Pancreas (tissue), 10 donors: ENCODE measurements around the gene FGF7. TPM values are rescaled to one million over a fixed set of nuclear protein-coding genes. Genes with fewer than 3 reads are reported as not detected.

Experiments used
- ATAC-seq, 4 donors: fragments of 200-7000 bp; cut with Tn5 transposase; one replicate each; pipeline versions ENCODE4 v1.8.0 to v1.9.1; 2020; ENCODE audit warnings: mild to moderate bottlenecking in 4 of 4, moderate library complexity in 4 of 4
- DNase-seq, 6 donors: peaks; one replicate each; pipeline ENCODE4 v3.0.0-alpha.2; 2020
- FAIRE-seq: peaks from 2 replicates; lab custom pipeline; 2012; peaks lifted over from hg19 to GRCh38; lab: Jason Lieb, UNC
- H3K27ac ChIP-seq, 4 donors: fragments of 200-600 bp; sonication (generic); 1 replicate in 3 of 4; 2 replicates in 1 of 4; pipeline versions ENCODE4 v1.5.0 to v1.8.0; 2020
- H3K27me3 ChIP-seq, 4 donors: fragments of 200-600 bp; one replicate each; pipeline ENCODE4 v1.8.0; 2021
- H3K36me3 ChIP-seq, 3 donors: fragments of 200-600 bp; sonication (generic) in 1 of 3; one replicate each; pipeline versions ENCODE4 v1.5.0 to v1.8.0; 2020 to 2021
- H3K4me1 ChIP-seq, 3 donors: fragments of 200-600 bp; one replicate each; pipeline ENCODE4 v1.8.0; 2021
- H3K4me3 ChIP-seq, 4 donors: fragments of 200-600 bp; sonication (generic) in 2 of 4; one replicate each; pipeline versions ENCODE4 v1.5.0 to v1.8.0; 2020 to 2021
- H3K9me3 ChIP-seq, 4 donors: fragments of 200-600 bp; one replicate each; pipeline ENCODE4 v1.8.0; 2021
- CTCF ChIP-seq, 4 donors: fragments of 200-600 bp; sonication (generic) in 3 of 4; IDR thresholded peaks; one replicate each; pipeline versions ENCODE4 v1.5.0 to v1.8.0; 2021; ENCODE audit warnings: antibody characterized with exemption in 4 of 4
- WGBS, 2 donors: extraction: QIAGEN DNeasy Blood & Tissue Kit; methylation state at CpG; one replicate each; pipeline ENCODE4 v1.1.7; 2013; 5-methylcytosine and 5-hydroxymethylcytosine counted together
- intact Hi-C, 3 donors: fragments of 100-400 bp; cut with DNase I; formaldehyde crosslinking; loops; one replicate each; pipeline versions ENCODE4 v1.11.1 to v1.14.2; 2022
- polyA plus RNA-seq, 2 donors: library from polyadenylated mRNA; stranded (reverse); fragments of 200-250 nt; gene quantifications; one replicate each; pipeline ENCODE4 v1.2.3, GENCODE V29; 2013
- total RNA-seq, 6 donors: library from RNA; stranded (reverse); fragmentation: NEBNext Ultra II Directional in 4 of 6; extraction: Animal tissue kit (Norgen Biotek cat#: 25700) in 4 of 6; gene quantifications; one replicate each; pipeline versions ENCODE4 v1.2.1 to v1.2.4, GENCODE V29; 2021 to 2023
- donor health status: healthy with polysubstance abuse.
- donor health status: DM: no; HTN: no; CAD: no; lungs with moderate emphysema.
- donor health status: DM: no; HTN: no; CAD: no.
- donor health status: control.
- donor health status: control.
- donor health status: Bipolar disorder and iron deficiency.
- donor health status: DM: yes; HTN: yes; CAD: no.
- donor health status: DM: no; HTN: no; CAD: no.
- donor health status: DM: no; HTN: no; CAD: no.
- donor health status: DM: yes; HTN: yes; CAD: no.

FGF7 gene
- total and polyA plus RNA-seq, 8 donors, result 1.2 to 14.4 (median 4.9) TPM

GRCh38 chr15:49452595-49452994 lies 29.6 kb downstream of the FGF7 start:
- H3K4me1 ChIP-seq, result no peaks in the 10 kb centered on the region
- FAIRE-seq (no peak), DNase-seq (no peak), ATAC-seq (no peak)
- 68 to 87% methylated on average over 1 of the region's 1 CpG for WGBS, 2 donors
- no peaks in the 10 kb centered on the region for H3K9me3 ChIP-seq
- intact Hi-C loops, result no loop called here
- no peak for TF ChIP-seq CTCF (IDR thresholded peaks at IDR 0.05)
- no peak overlapping the region for H3K27ac ChIP-seq
- H3K27me3 ChIP-seq, result no peaks in the 10 kb centered on the region
- H3K4me3 ChIP-seq, result no peak overlapping the region
- no peaks in the 10 kb centered on the region for H3K36me3 ChIP-seq

DNA sequence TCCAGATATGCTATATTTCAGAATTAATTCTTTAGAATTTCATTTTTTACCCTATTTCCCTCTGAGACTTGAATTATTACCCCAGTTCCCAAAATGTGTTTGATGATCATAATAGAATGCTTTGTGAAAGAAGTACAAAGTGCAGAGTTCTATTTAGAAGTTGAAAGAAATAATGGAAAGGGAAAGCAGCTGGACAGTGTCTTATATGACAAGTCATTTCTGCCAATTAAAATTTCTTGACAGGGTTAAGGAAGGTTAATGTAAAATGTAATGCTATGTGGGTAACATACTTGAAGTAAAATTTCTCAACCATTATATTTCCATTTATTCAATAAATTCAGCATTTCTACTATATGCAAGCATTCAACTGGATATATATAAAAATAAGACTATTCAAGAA lies 33.1 kb downstream of the FGF7 start:
- no peak overlapping the region for H3K27ac ChIP-seq
- TF ChIP-seq CTCF (IDR thresholded peaks at IDR 0.05), result no peak
- H3K27me3 ChIP-seq, result no peaks in the 10 kb centered on the region
- DNase-seq (no peak), ATAC-seq (no peak), FAIRE-seq (no peak)
- no peaks in the 10 kb centered on the region for H3K4me1 ChIP-seq
- no peaks in the 10 kb centered on the region for H3K36me3 ChIP-seq
- intact Hi-C loops, result no loop called here
- H3K4me3 ChIP-seq, result no peak overlapping the region
- no peaks in the 10 kb centered on the region for H3K9me3 ChIP-seq

- H3K9me3 ChIP-seq, result no peaks in the 10 kb centered on the region
- H3K27me3 ChIP-seq, result no peaks in the 10 kb centered on the region
- FAIRE-seq, result no peak
- TF ChIP-seq CTCF (IDR thresholded peaks at IDR 0.05), result no peak
- intact Hi-C loops, result no loop called here
- no peaks in the 10 kb centered on the region for H3K4me1 ChIP-seq
- no peaks in the 10 kb centered on the region for H3K36me3 ChIP-seq
- no peak for DNase-seq
- H3K27ac ChIP-seq, result no peak overlapping the region
- 40 to 41% methylated on average over 2 of the region's 2 CpGs for WGBS, 2 donors
- no peak overlapping the region for H3K4me3 ChIP-seq
- no peak for ATAC-seq
Observed at GRCh38 chr15:49458145-49458544, 35.1 kb downstream of the FGF7 start.

GRCh38 chr15:49460411-49460941 lies 37.4 kb downstream of the FGF7 start:
- intact Hi-C loops, result no loop called here
- TF ChIP-seq CTCF (IDR thresholded peaks at IDR 0.05), result no peak

GRCh38 chr15:49462232-49462844 lies 39.3 kb downstream of the FGF7 start:
- intact Hi-C loops, result no loop called here
- H3K27ac ChIP-seq, result no peak overlapping the region
- H3K9me3 ChIP-seq, result no peaks in the 10 kb centered on the region
- H3K36me3 ChIP-seq, result no peaks in the 10 kb centered on the region
- no peak for FAIRE-seq
- 70 to 83% methylated on average over 2 of the region's 2 CpGs for WGBS, 2 donors
- ATAC-seq, result no peak
- no peak for DNase-seq
- H3K4me1 ChIP-seq, result no peaks in the 10 kb centered on the region
- H3K4me3 ChIP-seq, result no peak overlapping the region
- no peak for TF ChIP-seq CTCF (IDR thresholded peaks at IDR 0.05)
- H3K27me3 ChIP-seq, result no peaks in the 10 kb centered on the region

More at GRCh38 chr15:49460411-49460941, 37.4 kb downstream of the FGF7 start:
- Histone ChIP-seq H3K4me3 (no peak overlapping the region), H3K36me3 (no peaks in the 10 kb centered on the region), H3K4me1 (no peaks in the 10 kb centered on the region), H3K27ac (no peak overlapping the region), H3K27me3 (no peaks in the 10 kb centered on the region), H3K9me3 (no peaks in the 10 kb centered on the region)
- WGBS, 2 donors, result 72 to 74% methylated on average over 2 of the region's 2 CpGs
- FAIRE-seq, result no peak
- no peak for ATAC-seq
- no peak for DNase-seq
